Hepatocyte (in vitro differentiated cells): ENCODE data around the gene KRT3.

Experiments used
- EZH2 ChIP-seq: fragments of 200-600 bp; sonication (generic); IDR thresholded peaks from 2 replicates; pipeline ENCODE4 v1.6.1; 2016; ENCODE audit warnings: antibody characterized with exemption, mild to moderate bottlenecking, borderline replicate concordance
- EZH2phosphoT487 ChIP-seq: fragments of 200-600 bp; sonication (generic); IDR thresholded peaks from one replicate; pipeline ENCODE4 v1.6.1; 2018; ENCODE audit warnings: antibody characterized with exemption, mild to moderate bottlenecking, low read depth, moderate library complexity; ENCODE audit not compliant: unreplicated experiment, severe bottlenecking
- TF ChIP-seq, protein P1 (sequence below): fragments of 200-600 bp; sonication (generic); IDR thresholded peaks from 2 replicates; pipeline ENCODE4 v1.5.1; 2016; ENCODE audit warnings: antibody characterized with exemption, mild to moderate bottlenecking; ENCODE audit not compliant: poor library complexity

- TF ChIP-seq, protein P1, sequence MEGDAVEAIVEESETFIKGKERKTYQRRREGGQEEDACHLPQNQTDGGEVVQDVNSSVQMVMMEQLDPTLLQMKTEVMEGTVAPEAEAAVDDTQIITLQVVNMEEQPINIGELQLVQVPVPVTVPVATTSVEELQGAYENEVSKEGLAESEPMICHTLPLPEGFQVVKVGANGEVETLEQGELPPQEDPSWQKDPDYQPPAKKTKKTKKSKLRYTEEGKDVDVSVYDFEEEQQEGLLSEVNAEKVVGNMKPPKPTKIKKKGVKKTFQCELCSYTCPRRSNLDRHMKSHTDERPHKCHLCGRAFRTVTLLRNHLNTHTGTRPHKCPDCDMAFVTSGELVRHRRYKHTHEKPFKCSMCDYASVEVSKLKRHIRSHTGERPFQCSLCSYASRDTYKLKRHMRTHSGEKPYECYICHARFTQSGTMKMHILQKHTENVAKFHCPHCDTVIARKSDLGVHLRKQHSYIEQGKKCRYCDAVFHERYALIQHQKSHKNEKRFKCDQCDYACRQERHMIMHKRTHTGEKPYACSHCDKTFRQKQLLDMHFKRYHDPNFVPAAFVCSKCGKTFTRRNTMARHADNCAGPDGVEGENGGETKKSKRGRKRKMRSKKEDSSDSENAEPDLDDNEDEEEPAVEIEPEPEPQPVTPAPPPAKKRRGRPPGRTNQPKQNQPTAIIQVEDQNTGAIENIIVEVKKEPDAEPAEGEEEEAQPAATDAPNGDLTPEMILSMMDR, result no peak
- no peak for TF ChIP-seq EZH2phosphoT487
- TF ChIP-seq EZH2, result no peak
Observed at GRCh38 chr12:52756281-52756960, 39.5 kb downstream of the KRT3 start.
